PC-9 (cell line): ENCODE measurements around the gene SPTBN5.

ENCODE experiments used
- CTCF ChIP-seq: fragments of 200-600 bp; sonication (generic); conservative IDR thresholded peaks from 2 replicates; pipeline ENCODE4 v1.6.1; 2017; ENCODE audit warnings: mixed run types, antibody characterized with exemption, mild to moderate bottlenecking, moderate library complexity
- EZH2 ChIP-seq: fragments of 200-600 bp; sonication (generic); IDR thresholded peaks from 2 replicates; pipeline ENCODE4 v1.8.0; 2017; ENCODE audit warnings: antibody characterized with exemption, low read depth

- TF ChIP-seq CTCF = no peak
- TF ChIP-seq EZH2 = no peak
Measured at GRCh38 chr15:41827290-41827879, 66.5 kb downstream of the SPTBN5 start.
